Measurements from ENCODE around the gene RERE.

Gene RERE

GRCh38 chr1:8684590-8684989 lies 132.8 kb downstream of the RERE start:
- DNase-seq = no peak

DNA sequence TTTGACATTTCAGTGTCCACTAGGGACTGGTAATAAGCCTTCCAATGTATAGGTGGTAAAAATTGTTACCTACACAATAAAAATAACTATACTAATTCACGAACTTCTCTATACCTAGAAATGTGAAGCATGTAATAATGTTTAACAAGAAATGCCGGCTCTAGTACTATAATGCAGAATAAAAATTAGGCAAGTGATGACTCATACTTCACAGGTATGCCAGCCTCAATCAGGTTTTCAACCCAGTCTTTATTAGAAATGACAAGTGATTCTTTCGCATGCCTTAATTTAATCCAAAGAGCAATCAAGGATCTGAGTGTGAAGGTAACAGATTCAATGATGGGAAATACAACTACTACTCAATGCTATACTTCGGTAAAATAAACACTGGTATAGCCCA lies 134.9 kb downstream of the RERE start:
- no peak for DNase-seq

- no peak for DNase-seq
Measured at GRCh38 chr1:8681911-8682310, 135.5 kb downstream of the RERE start.

GRCh38 chr1:8680664-8681650 lies 136.5 kb downstream of the RERE start:
- DNase-seq = no peak

DNA sequence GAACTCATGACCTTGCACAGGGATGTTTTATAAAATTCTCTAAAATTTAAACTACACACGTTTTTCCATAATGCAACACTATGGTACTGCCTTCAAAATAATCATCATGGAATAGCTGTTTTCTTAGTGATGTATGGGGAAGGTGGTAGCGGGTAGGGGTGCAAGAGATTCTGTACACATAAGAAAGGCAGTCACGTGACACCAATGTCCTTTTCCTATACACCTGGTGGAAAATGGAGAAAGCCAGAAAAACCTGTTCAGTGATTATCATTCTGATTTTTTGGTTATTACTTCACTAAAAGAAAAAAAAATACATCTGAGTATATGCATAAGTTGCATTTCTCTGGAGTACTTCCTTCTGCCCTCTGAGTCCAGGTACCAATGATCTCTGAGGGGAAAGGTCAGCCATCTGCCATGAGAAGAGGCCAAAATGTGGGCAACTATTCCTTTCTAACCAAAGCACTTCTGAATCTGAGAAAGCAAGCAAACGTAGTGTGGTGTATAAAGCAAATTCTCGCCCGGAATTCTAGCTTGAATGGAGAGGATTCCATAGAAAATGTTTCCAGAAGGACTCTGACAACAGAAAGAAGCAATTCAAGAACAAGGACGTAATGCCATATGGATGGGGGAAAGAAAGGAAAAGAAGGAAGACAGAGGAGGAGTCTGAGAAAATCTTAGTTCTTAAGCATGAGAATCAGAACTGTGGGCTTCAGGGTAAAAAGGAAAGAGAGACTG lies 137.3 kb downstream of the RERE start:
- no peak for DNase-seq

- DNase-seq = no peak
Measured at GRCh38 chr1:8679395-8679800, 138.0 kb downstream of the RERE start.

GRCh38 chr1:8678673-8679394 lies 138.6 kb downstream of the RERE start:
- no peak for DNase-seq

- DNase-seq = no peak
Measured at GRCh38 chr1:8677782-8678181, 139.7 kb downstream of the RERE start.

DNA sequence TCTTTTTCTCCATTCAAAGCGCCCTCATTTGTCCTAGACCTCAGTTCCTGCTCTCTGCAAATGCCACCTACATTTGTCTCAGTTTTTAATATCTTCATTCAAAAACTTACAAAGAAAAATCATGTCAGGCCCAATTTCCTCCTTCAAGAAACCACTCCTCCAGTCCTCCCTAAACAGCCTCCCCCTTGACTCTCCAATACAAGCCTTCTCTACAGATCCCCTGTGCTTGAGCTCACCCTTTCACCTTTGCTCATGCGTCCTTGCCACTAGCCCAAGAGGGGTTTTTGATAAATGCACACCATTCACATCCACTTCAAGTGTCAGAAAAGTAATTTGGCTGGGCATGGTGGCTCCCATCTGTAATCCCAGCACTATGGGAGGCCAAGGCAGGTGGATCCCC lies 140.6 kb downstream of the RERE start:
- no peak for DNase-seq

DNA sequence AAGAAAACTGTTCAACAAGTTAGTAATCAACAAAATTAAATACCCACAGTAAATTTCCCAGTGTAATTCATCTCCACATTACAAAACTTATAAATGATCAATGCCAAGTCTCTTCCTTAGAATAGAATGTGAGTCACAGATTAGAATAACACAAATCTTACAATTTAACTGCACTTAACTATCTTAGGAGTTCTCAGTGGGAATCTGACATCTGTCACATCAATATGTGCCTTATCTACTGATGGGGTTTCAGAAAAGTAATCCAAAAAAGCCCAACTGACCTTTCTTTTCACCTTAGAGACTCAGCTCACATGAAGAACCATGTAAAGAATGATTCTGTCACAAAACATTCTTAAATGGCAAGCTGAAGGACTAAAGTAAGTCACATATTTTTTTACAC lies 141.4 kb downstream of the RERE start:
- DNase-seq = no peak

DNA sequence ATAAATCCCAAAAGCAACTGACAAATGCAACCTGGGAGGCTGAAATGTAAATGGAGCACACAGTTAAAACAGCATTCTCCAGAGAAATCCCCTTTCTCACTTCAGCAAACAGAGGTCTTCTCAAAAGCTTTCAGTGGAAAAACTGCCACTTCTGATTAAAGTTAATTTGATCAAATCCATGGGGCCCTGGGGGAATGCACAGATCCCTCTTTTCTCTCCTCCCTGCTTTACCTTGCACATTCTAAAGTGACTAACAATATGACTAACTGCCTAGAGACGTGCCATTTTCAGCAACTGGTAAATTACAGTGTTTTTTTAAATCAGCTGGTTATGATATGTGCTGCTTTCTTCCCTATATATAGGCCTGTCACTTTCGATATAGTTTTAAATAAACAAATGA lies 142.5 kb downstream of the RERE start:
- DNase-seq = peak; percentile 93

DNA sequence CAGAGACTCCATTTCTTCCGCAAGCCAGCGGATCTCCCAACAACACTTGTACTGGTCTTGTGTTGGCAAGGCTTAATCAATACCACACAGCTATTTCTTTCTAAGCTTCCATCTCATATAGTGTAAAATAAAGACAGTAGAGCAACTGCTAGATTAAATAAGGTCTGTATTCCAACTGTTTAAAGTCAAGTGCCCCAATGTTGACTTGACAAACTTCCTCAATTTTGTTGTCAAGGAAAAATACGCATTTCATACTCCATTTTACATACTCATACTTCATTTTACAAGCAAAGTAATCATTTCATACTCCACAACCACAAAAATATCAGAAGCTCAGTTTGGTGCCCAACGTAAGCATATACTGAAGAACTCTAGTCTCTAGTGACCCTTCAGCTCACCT lies 143.0 kb downstream of the RERE start:
- no peak for DNase-seq

DNA sequence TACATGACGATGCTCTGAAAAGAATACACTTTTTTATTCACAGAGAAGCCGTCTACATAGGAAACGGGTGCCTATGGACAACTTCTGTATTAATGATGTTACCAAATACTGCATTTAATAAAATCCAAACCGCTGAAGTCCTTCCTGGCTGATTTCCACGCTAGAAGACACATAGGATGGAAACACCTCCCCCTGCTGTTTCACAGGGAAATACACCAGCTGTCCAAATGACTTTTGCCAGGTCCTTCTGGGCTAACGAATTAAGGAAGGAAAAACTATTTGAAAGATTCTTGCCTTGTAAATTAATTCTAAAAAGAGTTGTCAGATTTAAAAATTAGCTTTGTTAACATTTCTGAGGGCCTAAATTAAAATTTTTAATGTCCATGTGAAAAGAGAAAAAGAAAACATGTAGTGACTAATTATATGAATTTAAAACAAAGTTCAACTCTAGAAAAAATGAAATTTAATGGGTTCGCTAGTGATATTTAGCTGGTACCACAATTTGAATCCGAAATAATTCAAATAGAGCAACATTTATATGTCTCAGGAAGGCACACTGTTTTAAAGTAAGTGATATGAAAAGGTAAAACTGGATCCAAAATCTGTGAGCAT lies 146.0 kb downstream of the RERE start:
- DNase-seq = peak; percentile 78

GRCh38 chr1:8670371-8670818 lies 147.0 kb downstream of the RERE start:
- no peak for DNase-seq

DNA sequence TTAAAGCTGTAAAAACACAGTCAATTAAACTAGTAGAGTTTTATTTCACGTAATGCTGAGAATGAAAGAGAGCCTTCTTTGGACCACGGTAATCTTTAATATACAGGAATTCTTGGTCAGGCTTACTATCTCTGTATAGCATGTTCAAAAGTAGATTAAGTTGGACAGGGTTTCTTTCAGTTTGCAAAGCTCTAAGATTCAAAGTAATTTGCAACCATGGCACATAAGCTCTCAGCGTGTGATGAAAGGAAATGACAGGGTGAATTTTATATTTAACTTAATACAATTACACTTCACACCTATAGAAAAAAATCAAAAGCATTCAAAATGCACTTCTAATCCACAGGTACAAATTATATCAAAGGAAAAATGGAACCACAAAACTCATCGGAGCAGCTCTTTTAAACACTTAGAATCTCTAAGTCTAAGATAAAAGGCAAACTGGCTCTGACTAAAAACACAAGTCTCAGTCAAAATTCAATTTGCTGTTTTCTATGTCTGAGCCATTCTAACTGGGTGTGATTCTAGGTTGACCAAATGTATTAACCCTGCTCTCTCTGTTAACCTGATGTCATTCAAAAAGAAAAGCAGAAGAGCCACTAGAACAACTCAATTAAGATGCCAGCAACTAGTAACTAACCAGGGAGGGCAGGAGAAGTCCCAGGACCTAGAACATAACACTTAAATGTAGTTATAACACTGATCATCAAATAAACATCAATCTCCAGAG lies 147.7 kb downstream of the RERE start:
- DNase-seq = no peak

GRCh38 chr1:8667869-8668594 lies 149.4 kb downstream of the RERE start:
- DNase-seq = peak; percentile 57

DNA sequence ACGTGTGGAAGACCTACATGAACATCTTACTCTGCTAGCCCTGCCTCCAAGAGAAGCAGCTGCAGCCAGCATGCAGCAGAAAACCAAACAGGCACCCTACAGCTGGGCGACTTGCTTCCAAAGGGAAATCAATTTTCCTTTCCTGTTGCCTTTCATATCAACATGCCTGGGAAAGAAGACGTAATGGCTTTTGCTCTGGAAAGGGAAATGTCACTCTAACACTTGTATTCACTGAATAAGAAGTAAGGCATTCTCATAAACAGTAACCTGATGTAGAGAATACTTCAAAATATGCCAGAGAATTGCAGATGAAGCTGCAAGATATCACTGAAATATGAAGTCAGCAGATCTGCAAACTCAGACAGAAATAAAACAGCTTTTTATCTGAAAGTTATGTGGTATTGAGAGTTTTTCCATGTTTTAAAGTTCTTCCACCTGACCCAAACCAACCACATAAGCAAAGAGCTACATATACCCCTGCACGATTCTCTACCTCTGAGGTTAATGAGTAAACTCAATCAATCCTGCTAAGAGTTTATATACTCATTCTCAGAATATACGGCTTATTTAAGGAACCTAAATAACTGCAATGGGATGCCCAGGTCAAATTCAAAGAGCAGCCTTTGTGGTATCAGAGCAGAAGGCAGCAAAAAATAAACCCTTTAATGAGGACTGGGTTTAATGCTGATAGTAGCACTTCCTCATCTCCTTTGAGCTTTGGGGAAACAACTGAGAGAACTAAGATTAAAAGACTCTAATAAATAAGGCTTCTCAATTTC lies 150.9 kb downstream of the RERE start:
- no peak for DNase-seq

GRCh38 chr1:8665833-8666232 lies 151.6 kb downstream of the RERE start:
- DNase-seq = no peak

DNA sequence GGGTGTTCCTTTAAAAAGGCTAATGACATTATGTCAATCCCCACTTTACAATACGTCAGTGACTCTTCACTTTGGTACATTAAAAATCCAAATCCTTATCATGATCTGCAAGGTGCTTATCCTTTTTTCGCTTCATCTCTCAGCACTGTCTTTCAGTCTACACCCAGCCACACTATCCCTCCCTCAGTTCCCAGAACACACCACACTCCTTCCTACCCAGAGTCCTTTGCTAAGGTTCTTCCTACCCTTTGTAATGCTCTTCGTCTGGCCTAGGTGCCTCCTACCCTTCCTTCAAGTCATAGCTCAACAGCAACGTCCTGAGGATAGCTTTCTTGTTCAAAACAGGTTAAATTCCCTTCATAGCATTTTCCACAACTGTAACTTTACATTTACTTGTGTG lies 152.6 kb downstream of the RERE start:
- DNase-seq = no peak

GRCh38 chr1:8663915-8664329 lies 153.5 kb downstream of the RERE start:
- no peak for DNase-seq

Data from eye (tissue), 1 donor.